ENCODE data around the gene EPB41. TPM values are rescaled to one million over a fixed set of nuclear protein-coding genes. Genes with fewer than 3 reads are reported as not detected.

The EPB41 gene
- total and polyA plus RNA-seq, 2 donors from 2014 or later, result 9.9 to 38.8 TPM

GRCh38 chr1:29050166-29050565, 135.8 kb downstream of the EPB41 start:
- H3K27ac ChIP-seq (ENCODE audit: low read depth in 2 of 2, low read length in 2 of 2), result no peak overlapping the region
- no peak for DNase-seq
- no peaks in the 10 kb centered on the region for H3K27me3 ChIP-seq (ENCODE audit: control insufficient read depth, insufficient read depth, low read length)
- H3K4me3 ChIP-seq (ENCODE audit: low read length in 3 of 3), result no peak overlapping the region
- H3K4me1 ChIP-seq (ENCODE audit: control insufficient read depth in 2 of 3, insufficient read depth in 2 of 3, low read depth in 1 of 3, low read length in 3 of 3), result no peaks in the 10 kb centered on the region
- no peak for TF ChIP-seq CTCF (IDR thresholded peaks at IDR 0.05; ENCODE audit: borderline replicate concordance, extremely low read depth, insufficient read depth)
- intact Hi-C loops (cut with DNase I), result no loop called here
- H3K36me3 ChIP-seq (ENCODE audit: control insufficient read depth in 2 of 3, insufficient read depth in 3 of 3, low read length in 3 of 3), result no peaks in the 10 kb centered on the region
- no peak overlapping the region for H3K9ac ChIP-seq (ENCODE audit: low read length in 3 of 3)
- H3K9me3 ChIP-seq (ENCODE audit: control insufficient read depth in 2 of 3, insufficient read depth in 1 of 3, low read length in 3 of 3), result no peaks in the 10 kb centered on the region
- FAIRE-seq, result no peak

GRCh38 chr1:29052100-29052499, 137.7 kb downstream of the EPB41 start:
- FAIRE-seq (no peak), DNase-seq (no peak)
- Histone ChIP-seq H3K9ac (ENCODE audit: low read length in 3 of 3) (no peak overlapping the region), H3K4me3 (ENCODE audit: low read length in 3 of 3) (no peak overlapping the region), H3K36me3 (ENCODE audit: control insufficient read depth in 2 of 3, insufficient read depth in 3 of 3, low read length in 3 of 3) (no peaks in the 10 kb centered on the region), H3K4me1 (ENCODE audit: control insufficient read depth in 2 of 3, insufficient read depth in 2 of 3, low read depth in 1 of 3, low read length in 3 of 3) (no peaks in the 10 kb centered on the region), H3K27me3 (ENCODE audit: control insufficient read depth, insufficient read depth, low read length) (no peaks in the 10 kb centered on the region), H3K9me3 (ENCODE audit: control insufficient read depth in 2 of 3, insufficient read depth in 1 of 3, low read length in 3 of 3) (no peaks in the 10 kb centered on the region), H3K27ac (ENCODE audit: low read depth in 2 of 2, low read length in 2 of 2) (no peak overlapping the region)
- intact Hi-C loops (cut with DNase I), result no loop called here
- TF ChIP-seq CTCF (IDR thresholded peaks at IDR 0.05; ENCODE audit: borderline replicate concordance, extremely low read depth, insufficient read depth), result no peak

GRCh38 chr1:29052941-29053340, 138.6 kb downstream of the EPB41 start:
- no peaks in the 10 kb centered on the region for H3K4me1 ChIP-seq (ENCODE audit: control insufficient read depth in 2 of 3, insufficient read depth in 2 of 3, low read depth in 1 of 3, low read length in 3 of 3)
- TF ChIP-seq CTCF (IDR thresholded peaks at IDR 0.05; ENCODE audit: borderline replicate concordance, extremely low read depth, insufficient read depth), result no peak
- intact Hi-C loops (cut with DNase I), result no loop called here
- DNase-seq (peak in 1 of 5 donors; percentile 10), FAIRE-seq (no peak)
- H3K9me3 ChIP-seq (ENCODE audit: control insufficient read depth in 2 of 3, insufficient read depth in 1 of 3, low read length in 3 of 3), result no peaks in the 10 kb centered on the region
- H3K36me3 ChIP-seq (ENCODE audit: control insufficient read depth in 2 of 3, insufficient read depth in 3 of 3, low read length in 3 of 3), result no peaks in the 10 kb centered on the region
- H3K4me3 ChIP-seq (ENCODE audit: low read length in 3 of 3), result no peak overlapping the region
- no peaks in the 10 kb centered on the region for H3K27me3 ChIP-seq (ENCODE audit: control insufficient read depth, insufficient read depth, low read length)
- no peak overlapping the region for H3K9ac ChIP-seq (ENCODE audit: low read length in 3 of 3)
- H3K27ac ChIP-seq (ENCODE audit: low read depth in 2 of 2, low read length in 2 of 2), result no peak overlapping the region

- no peak overlapping the region for H3K9ac ChIP-seq (ENCODE audit: low read length in 3 of 3)
- H3K4me1 ChIP-seq (ENCODE audit: control insufficient read depth in 2 of 3, insufficient read depth in 2 of 3, low read depth in 1 of 3, low read length in 3 of 3), result no peaks in the 10 kb centered on the region
- H3K27ac ChIP-seq (ENCODE audit: low read depth in 2 of 2, low read length in 2 of 2), result no peak overlapping the region
- FAIRE-seq (no peak), DNase-seq (no peak)
- H3K27me3 ChIP-seq (ENCODE audit: control insufficient read depth, insufficient read depth, low read length), result no peaks in the 10 kb centered on the region
- H3K4me3 ChIP-seq (ENCODE audit: low read length in 3 of 3), result no peak overlapping the region
- intact Hi-C loops (cut with DNase I), result no loop called here
- no peak for TF ChIP-seq CTCF (IDR thresholded peaks at IDR 0.05; ENCODE audit: borderline replicate concordance, extremely low read depth, insufficient read depth)
- no peaks in the 10 kb centered on the region for H3K9me3 ChIP-seq (ENCODE audit: control insufficient read depth in 2 of 3, insufficient read depth in 1 of 3, low read length in 3 of 3)
- H3K36me3 ChIP-seq (ENCODE audit: control insufficient read depth in 2 of 3, insufficient read depth in 3 of 3, low read length in 3 of 3), result no peaks in the 10 kb centered on the region
These were observed 140.8 kb downstream of the EPB41 start for GRCh38 chr1:29055160-29055559.
